BE2C (cell line): ENCODE measurements around the gene C10orf90.

Experiments used
- DNase-seq: peaks from one replicate; pipeline ENCODE4 v3.0.0-alpha.2; 2020
- H3K27me3 ChIP-seq: fragments of 250-450 bp; sonication (Bioruptor Pico); 2 replicates; pipeline ENCODE4 v1.5.1; 2020; ENCODE audit warnings: mild to moderate bottlenecking
- H3K36me3 ChIP-seq: fragments of 250-450 bp; sonication (Bioruptor Pico); 2 replicates; pipeline ENCODE4 v1.5.1; 2020; ENCODE audit warnings: mild to moderate bottlenecking
- H3K4me1 ChIP-seq: fragments of 250-450 bp; sonication (Bioruptor Pico); 2 replicates; pipeline ENCODE4 v1.5.1; 2020
- H3K4me3 ChIP-seq: 2 replicates; pipeline ENCODE4 v1.5.1; 2011; ENCODE audit warnings: low read depth, low read length
- H3K9me3 ChIP-seq: fragments of 250-450 bp; sonication (Bioruptor Pico); 2 replicates; pipeline ENCODE4 v1.5.1; 2020
- CTCF ChIP-seq: IDR thresholded peaks from 2 replicates; pipeline ENCODE4 v1.5.1; 2012; ENCODE audit warnings: mild to moderate bottlenecking, low read depth, low read length

Gene C10orf90

DNA sequence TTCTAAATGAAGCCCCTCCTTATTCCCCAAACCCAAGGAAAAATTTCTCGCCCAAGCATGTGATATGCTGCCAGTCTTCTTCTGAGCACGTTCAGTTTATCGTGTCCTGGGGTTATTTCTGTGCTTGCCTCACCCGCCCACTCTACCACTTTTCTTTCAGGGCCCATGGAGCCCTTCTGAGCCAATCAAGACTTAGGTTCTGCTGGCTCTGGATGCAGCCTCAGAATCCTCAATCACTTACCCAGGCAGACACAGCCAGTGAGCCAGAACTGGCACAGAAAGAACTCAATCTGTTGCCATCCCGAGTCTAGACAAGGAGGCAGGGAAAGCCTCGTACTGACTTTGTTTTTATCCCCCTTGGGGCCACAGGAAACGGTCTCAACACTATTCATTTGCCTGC, 34.2 kb upstream of the C10orf90 start:
- Histone ChIP-seq H3K36me3 (no peaks in the 10 kb centered on the region), H3K4me1 (no peaks in the 10 kb centered on the region), H3K4me3 (no peak overlapping the region), H3K9me3 (no peaks in the 10 kb centered on the region), H3K27me3 (no peaks in the 10 kb centered on the region)
- TF ChIP-seq CTCF = no peak
- no peak for DNase-seq

- Histone ChIP-seq H3K27me3 (no peaks in the 10 kb centered on the region), H3K4me1 (no peaks in the 10 kb centered on the region), H3K9me3 (no peaks in the 10 kb centered on the region), H3K36me3 (no peaks in the 10 kb centered on the region), H3K4me3 (no peak overlapping the region)
- no peak for TF ChIP-seq CTCF
- no peak for DNase-seq
Measured at GRCh38 chr10:126702181-126702580, 31.7 kb upstream of the C10orf90 start.

GRCh38 chr10:126701526-126701925, 31.0 kb upstream of the C10orf90 start:
- Histone ChIP-seq H3K4me1 (no peaks in the 10 kb centered on the region), H3K9me3 (no peaks in the 10 kb centered on the region), H3K27me3 (no peaks in the 10 kb centered on the region), H3K36me3 (no peaks in the 10 kb centered on the region), H3K4me3 (no peak overlapping the region)
- no peak for DNase-seq
- TF ChIP-seq CTCF = no peak

- H3K9me3 ChIP-seq = no peaks in the 10 kb centered on the region
- H3K4me3 ChIP-seq = no peak overlapping the region
- DNase-seq = no peak
- TF ChIP-seq CTCF = no peak
- no peaks in the 10 kb centered on the region for H3K4me1 ChIP-seq
- no peaks in the 10 kb centered on the region for H3K36me3 ChIP-seq
- no peaks in the 10 kb centered on the region for H3K27me3 ChIP-seq
Measured at GRCh38 chr10:126696684-126697083, 26.2 kb upstream of the C10orf90 start.

DNA sequence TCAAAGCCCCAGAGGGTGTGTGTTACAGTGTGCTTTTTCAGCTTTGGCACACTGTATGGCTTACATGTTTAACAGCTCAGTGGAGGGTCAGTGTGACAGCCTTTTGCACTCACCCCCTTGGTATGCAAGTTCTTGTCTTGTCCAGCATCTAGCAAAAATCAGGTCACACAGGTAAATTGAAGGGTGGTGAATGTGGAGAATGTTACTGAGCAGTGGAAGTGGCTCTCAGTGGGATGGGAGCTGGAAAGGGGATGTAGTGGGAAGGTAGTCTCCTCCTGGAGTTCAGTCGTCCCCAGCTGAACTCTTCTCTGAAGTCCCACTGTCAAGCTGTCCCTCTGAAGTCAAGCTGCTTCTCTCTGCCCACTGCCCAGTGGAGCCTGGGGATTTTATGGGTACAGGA, 21.0 kb upstream of the C10orf90 start:
- Histone ChIP-seq H3K4me1 (no peaks in the 10 kb centered on the region), H3K9me3 (no peaks in the 10 kb centered on the region), H3K36me3 (no peaks in the 10 kb centered on the region), H3K27me3 (no peaks in the 10 kb centered on the region), H3K4me3 (no peak overlapping the region)
- DNase-seq = no peak
- TF ChIP-seq CTCF = no peak

GRCh38 chr10:126690534-126690933, 20.0 kb upstream of the C10orf90 start:
- TF ChIP-seq CTCF = no peak
- Histone ChIP-seq H3K4me3 (no peak overlapping the region), H3K27me3 (no peaks in the 10 kb centered on the region), H3K36me3 (no peaks in the 10 kb centered on the region), H3K4me1 (no peaks in the 10 kb centered on the region), H3K9me3 (no peaks in the 10 kb centered on the region)
- DNase-seq = no peak
